NCI-H2171 (cell line): Measurements from ENCODE around the gene USP9X.
"Not testable (repeated sequence)": the region's sequence is repeated elsewhere in the genome, so short reads cannot be mapped to it uniquely, and the experiment has no call there.

Source experiments
- DNase-seq: peaks from one replicate; lab custom pipeline; 2025; lab: John Stamatoyannopoulos, UW

Gene USP9X, protein sequence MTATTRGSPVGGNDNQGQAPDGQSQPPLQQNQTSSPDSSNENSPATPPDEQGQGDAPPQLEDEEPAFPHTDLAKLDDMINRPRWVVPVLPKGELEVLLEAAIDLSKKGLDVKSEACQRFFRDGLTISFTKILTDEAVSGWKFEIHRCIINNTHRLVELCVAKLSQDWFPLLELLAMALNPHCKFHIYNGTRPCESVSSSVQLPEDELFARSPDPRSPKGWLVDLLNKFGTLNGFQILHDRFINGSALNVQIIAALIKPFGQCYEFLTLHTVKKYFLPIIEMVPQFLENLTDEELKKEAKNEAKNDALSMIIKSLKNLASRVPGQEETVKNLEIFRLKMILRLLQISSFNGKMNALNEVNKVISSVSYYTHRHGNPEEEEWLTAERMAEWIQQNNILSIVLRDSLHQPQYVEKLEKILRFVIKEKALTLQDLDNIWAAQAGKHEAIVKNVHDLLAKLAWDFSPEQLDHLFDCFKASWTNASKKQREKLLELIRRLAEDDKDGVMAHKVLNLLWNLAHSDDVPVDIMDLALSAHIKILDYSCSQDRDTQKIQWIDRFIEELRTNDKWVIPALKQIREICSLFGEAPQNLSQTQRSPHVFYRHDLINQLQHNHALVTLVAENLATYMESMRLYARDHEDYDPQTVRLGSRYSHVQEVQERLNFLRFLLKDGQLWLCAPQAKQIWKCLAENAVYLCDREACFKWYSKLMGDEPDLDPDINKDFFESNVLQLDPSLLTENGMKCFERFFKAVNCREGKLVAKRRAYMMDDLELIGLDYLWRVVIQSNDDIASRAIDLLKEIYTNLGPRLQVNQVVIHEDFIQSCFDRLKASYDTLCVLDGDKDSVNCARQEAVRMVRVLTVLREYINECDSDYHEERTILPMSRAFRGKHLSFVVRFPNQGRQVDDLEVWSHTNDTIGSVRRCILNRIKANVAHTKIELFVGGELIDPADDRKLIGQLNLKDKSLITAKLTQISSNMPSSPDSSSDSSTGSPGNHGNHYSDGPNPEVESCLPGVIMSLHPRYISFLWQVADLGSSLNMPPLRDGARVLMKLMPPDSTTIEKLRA (N-terminal part only)

DNA sequence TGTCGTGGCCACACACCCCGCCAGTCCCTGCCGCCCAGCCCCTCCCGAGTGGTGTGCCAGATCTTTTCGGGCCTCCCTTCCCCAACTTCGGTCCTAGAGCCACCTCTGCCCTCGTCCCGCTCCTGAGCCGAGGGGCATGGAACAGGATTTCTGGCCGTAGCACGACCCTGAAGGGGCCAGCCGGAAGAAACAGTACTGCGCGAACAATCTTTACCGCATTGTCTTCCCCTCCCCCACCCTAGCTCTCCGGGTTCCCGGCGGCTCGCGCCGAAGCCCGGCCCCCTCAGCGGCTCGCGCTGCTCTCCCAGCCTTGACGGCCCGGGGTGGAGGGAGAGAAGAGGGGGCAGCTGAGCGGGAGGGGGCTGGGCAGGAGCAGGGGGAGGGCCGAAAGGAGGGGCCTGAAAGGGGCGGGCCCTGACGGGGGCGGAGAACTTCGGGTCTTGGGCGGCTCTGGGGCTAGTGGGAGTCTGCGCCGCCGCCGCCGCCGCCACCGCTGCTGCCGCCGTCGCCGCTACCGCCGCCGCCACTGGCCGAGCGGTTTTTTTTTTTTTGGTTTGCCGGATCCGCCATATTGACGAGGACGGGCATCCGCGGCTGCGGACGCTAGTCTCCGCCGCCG lies at the start of gene USP9X:
USP9X (plus strand) TSS at position 553 of the 619 bp plus-strand sequence. CDS start 38,184 bp downstream, outside the sequence.
- peak; percentile 67 for DNase-seq

DNA sequence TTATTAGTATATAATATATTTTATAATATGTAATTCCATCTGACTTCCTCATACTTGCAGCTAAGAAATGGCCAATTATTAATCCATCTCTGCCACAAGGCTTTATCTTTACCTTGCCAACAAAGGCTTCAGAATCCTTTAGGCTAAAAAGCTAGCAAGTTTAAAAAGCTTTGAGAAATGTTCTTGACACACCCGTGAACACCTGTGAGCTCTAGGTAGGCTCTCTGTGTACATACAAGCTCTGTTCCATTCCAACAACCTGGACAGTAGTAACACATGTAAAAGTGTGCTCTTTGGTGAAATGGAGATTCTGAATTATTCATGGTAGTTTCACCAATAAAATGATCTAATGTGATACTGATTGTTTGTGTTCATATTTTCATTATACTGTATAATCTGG lies 49.7 kb upstream of the USP9X start:
- DNase-seq = no peak

DNA sequence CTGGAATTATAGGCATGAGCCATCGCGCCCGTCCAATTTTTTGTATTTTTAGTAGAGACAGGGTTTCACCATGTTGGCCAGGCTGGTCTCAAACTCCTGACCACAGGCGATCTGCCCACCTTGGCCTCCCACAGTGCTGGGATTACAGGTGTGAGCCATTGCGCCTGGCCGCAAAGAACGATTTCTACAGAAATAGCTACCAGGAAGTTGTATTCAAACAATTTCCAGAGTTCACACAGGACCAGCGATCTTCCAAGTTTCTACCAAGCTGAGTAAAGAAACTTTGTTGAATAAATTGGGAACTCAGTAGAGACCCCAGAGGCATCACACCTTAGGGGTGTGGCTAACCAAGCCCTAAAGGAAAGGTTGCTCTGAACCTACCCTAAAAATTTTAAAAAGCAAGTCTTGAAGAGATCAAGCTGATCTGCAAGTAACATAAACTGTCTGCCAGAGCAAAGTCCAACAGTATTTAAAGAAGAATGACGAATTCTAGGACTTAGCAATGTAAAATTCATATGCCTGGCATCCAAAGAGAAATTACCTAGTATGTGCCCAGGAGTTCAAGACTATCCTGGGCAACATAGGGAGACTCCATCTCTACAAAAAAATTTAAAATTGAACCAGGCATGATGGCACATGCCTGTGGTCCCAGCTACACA lies 48.4 kb upstream of the USP9X start:
- DNase-seq = no peak

DNA sequence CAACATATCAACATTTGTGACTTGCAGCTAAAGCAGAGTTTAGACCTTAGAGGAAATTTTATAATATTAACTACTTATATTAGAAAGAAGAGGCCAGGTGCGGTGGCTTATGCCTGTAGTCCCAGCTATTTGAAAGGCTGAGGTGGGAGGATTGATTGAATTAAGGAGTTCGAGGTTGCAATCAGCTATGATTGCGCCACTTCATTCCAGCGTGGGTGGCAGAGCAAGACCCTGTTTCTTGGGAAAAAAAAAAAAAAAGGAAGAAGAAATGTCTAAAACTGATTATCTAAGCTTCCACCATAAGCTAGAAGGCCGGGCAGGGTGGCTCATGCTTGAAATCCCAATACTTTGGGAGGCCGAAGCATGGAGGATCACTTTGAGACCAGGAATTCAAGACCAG lies 42.0 kb upstream of the USP9X start:
- DNase-seq = no peak

DNA sequence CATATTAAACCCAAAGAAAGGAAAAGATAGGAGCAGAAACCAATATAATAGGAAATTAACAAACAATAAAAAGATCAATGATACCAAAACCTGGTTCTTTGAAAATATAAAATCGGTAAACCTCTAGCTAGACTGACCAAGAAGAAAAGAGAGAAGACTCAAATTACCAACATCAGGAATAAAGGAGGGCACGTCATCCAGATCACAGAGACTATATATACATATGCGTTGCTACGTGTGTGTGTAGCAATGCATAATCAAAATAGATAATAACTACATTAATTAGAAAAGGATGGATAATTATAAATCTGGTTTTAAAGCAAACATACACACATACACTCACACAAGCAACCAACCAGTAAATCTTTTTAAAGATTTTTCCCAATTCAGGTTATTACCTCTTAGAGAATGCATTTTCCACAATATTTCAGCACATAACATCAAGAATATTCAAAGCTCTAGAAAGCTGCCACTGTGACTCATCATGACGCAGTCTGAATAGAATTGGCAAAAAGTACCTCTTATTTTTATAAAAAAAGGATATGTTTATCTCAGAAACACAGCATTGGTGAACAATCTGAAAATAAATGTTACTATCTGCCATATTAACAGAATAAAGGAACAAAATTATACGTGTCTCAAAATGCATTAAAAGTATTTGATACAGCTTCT lies 41.4 kb upstream of the USP9X start:
- DNase-seq = no peak

DNA sequence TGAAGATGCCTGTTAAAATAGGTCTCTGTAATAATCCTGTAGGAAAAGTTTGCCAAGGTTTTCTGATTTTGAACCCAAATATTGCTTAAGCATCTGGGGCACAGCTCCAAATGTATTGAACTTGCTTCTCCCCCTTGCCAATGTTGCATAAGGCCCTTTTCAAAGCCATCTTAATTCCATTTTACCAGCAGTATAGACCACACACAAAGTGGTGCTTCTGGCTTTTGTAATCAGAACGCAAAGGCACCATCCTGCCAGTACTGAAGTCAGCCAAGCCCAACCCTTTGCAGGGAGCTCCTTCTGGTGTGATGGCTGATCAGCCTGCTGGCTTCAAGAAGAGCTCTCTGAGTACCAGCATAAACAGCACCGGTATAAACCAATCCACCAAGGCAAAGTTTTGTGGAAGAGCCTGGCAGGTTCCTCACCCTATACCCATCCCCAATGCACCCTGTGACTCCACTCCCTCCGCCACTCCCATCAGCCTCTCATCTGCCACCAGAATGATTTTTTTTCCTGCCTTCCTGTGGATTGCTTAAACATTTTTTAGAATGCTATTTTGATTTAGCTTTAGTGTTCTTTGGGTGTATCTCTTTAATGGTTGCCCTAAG lies 39.2 kb upstream of the USP9X start:
- no peak for DNase-seq

DNA sequence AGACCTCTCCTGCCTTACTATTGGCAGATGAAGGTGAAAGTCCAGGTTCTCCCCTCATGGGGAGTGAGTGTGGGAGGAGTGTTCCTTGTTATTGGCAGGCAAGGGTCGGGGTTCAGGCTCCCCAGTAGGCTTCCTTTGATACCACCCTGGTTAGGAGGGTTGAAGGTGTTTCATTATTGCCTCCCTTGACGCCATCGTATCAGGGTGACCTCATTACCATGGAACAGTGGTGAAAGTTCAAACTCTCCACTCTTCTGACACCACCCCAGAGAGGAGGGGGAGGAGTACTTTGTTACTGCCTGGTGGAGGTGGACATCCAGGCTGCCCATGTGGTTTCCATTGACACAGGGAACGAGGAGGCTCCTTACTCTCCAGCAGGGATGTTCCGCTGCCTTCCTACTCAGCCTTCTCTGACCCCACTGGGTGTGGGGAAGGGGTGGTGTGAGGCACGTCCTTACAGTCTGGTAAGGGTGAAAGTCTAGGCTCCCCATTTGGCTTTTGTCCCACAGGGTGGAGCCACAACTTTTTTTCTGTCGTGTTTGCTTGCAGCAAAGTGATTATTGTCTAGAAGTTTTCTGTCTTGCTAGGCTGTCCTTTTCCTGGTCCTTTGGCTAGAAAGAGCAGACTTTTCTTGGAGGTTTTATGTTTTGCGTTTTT lies 37.2 kb upstream of the USP9X start:
- no peak for DNase-seq

DNA sequence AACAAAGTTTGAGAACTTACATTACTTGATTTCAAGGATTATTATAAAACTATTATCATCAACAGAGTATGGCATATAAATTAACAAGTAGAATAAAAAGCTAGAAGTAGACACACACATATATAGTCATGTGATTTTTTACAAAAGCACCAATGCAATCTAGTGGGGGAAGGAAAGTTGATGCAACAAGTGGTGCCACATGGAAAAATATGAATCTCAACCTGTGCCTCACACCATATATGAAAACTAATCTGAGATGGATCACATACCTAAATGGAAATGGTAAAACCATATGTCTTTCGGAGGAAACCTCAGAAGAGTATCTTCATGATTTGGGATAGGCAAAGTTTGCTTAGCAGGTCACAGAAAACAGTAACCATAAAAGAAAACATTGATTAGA lies 34.9 kb upstream of the USP9X start:
- DNase-seq = no peak

DNA sequence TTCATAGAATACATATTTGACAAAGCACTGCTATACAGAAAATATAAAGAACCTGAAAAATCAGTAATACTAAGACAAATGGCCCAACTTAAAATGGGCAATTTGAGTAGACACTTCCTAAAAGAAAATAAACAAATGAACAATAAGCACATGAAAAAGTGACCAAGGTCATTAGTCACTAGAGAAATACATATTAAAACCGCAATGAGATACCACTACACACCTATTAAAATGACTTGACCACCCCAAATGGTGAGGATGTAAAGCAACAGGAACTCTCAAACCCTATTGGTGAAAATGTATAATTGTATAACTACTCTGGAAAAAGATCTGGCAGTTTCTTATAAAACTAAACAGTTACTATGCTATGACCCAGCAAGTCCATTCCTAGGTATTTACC lies 34.0 kb upstream of the USP9X start:
- no peak for DNase-seq

DNA sequence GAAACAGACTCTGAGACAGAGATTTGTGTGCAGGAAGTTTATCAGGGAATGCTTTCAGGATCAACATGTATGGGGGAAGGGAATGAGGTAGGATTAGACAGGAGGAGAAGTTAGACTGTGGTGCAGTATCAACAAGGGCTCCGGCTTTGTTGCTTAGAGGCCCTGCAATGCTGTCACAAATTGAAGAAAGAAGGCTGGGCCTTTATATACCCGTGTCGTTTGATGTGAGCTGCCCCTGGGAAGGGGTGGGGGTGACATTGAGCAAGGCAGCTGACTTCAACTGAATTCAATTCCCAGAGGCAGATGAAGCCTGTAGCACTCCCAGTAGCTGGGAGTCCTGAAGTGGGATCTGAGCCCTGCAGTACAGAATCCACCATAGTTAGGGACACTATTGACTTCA lies 29.5 kb upstream of the USP9X start:
- no peak for DNase-seq

DNA sequence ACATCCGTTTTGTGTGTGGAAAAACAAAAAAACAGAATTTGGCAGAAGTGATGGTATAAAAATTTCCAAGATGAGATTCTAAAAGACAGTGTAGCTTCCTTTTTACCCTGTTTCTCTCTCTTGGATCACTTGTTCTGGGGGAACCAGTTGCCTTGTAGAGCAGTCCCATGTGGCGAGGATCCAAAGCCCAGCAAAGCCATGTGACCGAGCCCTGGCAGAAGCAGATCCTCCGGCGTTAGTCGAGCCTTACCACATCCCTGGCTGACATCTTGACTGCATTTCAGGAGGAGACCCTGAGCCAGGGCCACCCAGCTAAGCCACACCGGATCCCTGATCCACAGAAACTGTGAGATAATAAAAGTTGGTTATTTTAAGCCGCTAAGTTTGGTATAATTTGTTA lies 22.0 kb upstream of the USP9X start:
- DNase-seq = not testable (repeated sequence)

DNA sequence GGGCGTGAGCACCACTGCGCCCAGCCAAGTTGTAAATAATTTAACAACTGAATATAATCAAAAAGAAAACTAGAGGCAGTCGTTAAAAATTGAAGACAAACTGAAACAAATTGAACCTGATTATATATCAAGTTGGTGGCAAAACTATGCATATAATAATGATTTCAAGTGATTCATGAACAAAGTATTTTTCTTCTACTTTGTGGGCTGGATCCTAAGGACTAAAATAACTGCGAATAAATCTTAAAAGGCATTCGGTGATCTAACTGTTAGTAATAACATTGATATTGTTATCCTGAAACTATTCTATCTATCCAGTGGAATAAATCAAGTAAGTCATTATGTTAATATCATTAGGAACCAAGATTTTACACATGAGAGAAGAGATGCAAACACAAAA lies 21.2 kb upstream of the USP9X start:
- no peak for DNase-seq

DNA sequence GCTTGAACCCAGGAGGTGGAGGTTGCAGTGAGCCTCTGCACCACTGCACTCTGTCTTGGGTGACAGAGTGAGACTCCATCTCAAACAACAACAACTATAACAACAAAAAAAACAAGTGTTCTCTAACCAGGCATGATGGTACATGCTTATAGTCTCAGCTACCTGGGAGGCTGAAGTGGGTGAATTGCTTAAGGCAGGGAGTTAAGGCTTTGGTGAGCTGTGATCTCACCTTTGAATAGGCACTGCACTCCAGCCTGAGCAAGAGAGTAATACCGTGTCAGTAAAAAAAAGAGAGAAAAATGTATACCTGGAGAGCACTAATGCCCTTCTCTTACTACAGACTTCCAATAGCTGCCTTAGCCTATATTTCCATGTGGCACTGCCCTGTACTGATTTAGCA lies 18.9 kb upstream of the USP9X start:
- DNase-seq = no peak

DNA sequence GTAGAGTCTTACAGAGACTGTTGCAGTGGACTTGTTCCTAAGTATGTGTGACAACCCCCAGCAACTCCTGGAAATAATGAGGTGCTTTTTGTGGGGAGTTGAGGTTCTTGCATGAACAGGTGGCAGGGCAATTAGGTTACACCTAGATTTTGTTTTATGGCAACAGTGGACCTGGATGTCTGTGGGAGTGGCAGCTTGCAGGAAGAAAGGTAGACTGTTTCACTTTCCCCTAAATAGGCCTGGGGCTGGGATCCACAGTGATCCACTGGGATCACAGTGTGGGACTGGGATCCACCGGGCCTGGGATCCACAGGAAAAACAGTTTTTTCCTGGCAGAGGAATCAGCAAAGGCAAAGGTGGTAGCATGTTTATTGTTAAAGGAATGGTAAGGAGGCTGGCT lies 18.3 kb upstream of the USP9X start:
- no peak for DNase-seq

DNA sequence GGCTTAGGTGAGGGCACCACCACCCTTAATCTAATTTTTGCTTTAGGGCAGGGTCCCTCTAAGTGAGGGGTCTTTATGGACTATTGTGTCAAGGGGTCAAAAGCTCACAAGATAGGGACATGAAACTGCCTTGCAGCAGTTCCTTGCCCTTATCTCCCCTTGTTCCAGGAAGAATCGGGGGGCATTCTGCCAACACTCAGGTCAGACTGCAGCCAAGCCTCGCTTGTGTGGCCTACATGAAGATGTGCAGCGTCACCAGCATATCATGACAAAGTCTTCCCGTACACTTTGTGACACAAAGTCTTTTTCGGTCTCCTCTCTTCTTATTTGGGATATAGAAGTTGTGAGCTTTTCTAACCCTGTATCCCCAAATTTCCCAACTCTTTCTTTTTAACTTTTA lies 17.5 kb upstream of the USP9X start:
- no peak for DNase-seq

DNA sequence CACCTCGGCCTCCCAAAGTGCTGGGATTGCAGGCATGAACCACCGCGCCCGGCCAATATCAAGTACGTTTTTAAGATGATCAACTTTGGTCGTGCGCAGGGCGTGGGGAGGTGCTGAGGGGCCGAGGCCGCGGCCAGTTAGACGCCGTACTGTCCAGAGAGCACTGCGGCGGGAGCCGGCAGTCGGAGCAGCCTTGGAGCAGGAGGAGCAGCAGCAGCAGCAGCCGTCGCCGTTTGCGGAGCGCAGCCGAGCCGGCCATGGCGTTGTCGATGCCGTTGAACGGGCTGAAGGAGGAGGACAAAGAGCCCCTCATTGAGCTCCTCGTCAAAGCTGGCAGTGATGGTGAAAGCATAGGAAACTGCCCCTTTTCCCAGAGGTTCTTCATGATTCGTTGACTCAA lies 8.5 kb upstream of the USP9X start:
- DNase-seq = no peak

DNA sequence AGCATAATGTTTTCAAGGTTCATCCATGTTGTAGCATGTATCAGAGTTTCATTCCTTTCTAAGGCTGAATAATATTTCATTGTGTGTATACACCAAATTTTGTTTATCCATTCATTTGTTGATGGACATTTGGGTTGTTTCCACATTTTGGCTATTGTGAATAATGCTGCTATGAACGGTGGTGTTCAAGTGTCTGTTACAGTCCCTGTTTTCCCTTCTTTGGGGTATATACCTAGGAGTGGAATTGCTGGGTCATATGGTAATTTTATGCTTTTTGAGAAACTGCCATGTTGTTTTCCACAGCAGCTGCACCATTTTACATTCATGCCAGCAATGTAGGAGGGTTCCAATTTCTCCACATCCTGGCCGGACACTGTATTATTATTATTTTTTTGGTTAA lies 3.4 kb upstream of the USP9X start:
- DNase-seq = no peak

DNA sequence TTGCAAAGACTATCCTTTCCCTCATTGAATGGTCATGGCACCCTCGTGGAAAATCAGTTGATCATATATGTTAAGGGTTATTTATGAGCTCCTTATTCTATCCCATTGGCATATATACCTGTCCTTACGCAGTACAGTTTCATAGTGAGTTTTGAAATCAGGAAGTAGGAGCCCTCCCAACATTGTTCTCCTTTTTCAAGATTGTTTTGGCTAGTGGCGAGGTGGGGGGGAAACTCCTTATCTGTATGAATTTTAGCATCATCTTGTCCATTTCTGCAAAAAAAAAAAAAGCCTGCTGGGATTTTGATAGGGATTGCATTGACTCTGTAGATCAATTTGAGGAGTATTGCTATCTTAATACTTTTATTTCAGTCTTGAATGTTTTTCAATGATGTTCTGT lies 2.5 kb upstream of the USP9X start:
- no peak for DNase-seq

DNA sequence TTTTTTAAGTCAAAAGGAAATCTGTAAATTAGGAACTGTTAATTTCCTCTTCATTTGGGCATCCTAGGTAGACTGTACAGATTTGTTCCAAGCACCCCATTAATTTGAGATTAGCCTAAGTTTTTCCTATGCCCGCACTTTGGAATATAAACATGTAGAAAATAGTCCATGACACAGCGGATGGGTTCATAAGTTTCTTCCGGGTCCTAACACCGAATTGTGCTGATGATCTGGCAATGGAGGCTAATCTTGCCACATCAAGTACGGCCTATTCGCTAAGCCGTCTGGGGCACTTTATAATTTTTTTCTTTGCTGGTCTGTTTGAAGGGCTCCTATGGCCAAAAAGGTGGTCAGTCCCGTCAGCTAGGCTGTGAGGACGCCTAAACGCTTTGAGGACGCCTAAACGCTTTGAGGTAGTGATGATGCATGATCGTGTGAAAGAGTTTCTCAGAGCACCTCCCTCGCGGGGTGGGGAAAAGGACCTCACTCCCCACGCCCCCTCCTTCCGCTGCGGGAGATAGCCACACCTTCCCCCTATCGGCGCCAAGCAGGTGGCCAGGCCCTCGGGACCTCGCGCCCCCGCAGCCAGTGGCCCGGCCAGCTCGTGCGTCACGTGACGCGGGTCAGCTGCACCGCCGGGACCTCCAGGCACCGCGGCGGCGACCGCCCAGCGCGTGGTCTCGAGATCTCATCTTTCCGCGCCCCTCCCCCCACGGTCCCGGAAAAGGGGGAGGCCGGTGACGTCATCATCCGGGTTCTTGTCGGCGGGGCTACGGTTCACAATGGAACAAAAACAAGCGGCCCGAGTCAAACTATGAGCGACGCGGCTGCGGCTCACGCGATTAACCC lies 977 bp upstream of the USP9X start:
- peak; percentile 97 for DNase-seq
